HG02973 (cell line): ENCODE results near the gene NLGN1.
"Not testable (repeated sequence)": the region's sequence is repeated elsewhere in the genome, so short reads cannot be mapped to it uniquely, and the experiment has no call there.

ENCODE experiments used
- ATAC-seq: cut with Tn5 transposase; IDR thresholded peaks from one replicate; pipeline ENCODE4 v1.9.1; 2021; ENCODE audit warnings: moderate library complexity; ENCODE audit not compliant: unreplicated experiment

Gene NLGN1

DNA sequence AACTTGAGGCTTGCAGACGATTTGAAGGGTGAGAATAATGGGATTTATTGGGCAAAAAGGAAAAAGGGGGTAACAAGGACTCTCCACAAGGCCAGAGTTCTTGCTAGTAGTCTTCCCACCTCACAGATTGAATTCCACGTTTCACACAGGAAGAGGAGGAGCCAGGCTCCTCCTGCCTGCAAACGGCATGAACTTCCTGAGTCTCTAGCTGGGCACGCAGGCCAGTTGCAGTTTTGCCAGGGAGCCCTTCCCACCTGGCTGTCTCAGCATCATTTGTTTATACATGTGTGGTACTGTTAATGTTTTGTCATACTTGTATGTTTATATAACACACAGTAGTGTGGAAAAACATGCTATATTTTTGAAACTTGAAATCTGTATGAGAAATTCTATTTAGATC is 155.0 kb downstream of the NLGN1 start:
- no peak for ATAC-seq

DNA sequence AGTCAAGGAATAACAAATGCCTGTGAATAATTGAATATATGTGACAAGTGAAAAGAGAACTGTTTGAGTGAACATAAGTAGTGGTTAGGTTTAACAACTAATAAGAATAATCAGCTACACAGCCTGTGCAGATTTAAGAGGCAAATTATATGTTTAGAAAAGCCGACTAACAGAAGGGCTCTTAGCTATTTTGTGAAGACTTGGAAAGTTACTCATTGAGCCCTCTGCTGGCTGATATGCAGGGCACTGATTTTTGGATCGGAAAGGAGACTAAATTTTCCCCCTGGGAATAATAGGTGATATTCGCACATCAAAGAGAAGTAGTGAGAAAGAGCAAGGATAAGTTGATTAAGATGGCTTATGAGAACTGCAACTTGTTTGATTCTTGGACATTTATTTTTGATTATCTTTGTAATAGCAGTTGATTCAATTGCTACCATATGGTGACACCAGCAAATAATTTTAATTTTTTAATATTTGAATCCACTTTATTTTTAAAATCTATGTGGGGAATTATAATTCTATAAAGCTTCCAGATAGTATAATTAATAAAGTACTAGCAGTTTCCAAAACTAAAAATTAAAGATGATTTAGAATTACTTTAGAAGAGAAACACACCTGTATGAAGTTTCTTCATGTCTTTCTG is 156.2 kb downstream of the NLGN1 start:
- no peak for ATAC-seq

- ATAC-seq, result no peak
Observed at GRCh38 chr3:173556546-173556945, 159.0 kb downstream of the NLGN1 start.

- no peak for ATAC-seq
Observed at GRCh38 chr3:173567997-173568396, 170.5 kb downstream of the NLGN1 start.

DNA sequence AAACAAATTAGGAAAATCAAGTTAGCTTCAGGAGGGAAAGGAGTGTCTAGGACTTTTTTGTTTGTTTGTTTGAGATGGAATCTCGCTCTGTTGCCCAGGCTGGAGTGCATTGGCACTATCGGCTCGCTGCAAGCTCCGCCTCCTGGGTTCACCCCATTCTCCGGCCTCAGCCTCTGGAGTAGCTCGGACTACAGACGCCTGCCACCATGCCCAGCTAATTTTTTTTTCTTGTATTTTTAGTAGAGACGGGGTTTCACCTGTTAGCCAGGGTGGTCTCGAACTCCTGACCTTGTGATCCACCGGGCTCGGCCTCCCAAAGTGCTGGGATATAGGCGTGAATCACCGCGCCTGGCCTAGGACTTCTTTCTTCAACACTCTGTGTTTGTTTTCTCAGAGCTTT is 171.1 kb downstream of the NLGN1 start:
- ATAC-seq, result no peak

GRCh38 chr3:173583496-173583895 is 186.0 kb downstream of the NLGN1 start:
- no peak for ATAC-seq

GRCh38 chr3:173584093-173584837 is 186.7 kb downstream of the NLGN1 start:
- no peak for ATAC-seq

DNA sequence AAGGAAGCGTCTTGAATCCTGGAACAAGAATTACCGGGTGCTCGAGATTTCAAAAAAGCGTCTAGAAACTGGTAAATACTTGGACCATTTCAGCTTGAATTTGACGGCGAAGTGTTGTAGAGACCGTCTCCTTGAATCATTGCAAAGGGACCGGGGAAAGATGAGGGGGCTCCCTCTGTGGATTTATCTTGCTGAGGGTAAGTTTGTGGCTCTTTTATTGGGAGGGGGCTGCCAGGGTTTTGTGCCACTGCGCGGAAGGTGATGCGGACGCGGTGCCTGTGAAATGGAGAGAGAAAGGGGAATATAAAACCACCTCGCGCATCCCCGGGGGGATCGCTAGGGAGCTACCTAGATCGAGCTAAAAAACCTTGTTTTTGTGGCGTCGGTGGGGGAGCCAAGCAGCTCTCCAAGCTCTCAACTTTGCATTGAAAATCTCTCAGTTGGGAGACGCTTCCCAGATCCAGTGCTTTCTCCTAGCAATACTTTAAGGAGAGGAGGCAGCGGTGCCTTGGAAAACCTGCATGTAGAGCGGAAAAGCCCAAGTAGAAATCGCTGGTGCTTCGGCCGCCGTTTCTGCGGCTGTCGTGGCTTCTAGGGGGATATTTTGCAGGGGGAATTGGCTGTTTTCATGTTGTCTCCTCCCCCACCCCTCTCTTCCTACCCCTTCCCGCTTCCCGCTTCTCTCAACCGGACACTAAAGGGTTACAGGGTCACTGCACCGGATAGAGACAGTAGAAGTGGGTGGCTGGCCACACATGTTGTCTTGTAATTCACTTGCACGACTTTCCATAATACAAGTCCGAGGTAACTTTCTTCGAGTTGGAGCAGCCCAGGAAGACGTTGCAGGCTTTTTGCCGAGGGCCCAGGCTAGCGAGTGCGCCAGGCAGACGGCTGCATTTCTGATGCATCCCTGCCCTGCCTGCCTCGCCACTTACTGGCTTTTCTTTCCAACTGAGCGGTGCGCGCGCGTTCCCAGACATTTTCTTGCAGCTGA is 187.6 kb downstream of the NLGN1 start:
- ATAC-seq, result no peak

DNA sequence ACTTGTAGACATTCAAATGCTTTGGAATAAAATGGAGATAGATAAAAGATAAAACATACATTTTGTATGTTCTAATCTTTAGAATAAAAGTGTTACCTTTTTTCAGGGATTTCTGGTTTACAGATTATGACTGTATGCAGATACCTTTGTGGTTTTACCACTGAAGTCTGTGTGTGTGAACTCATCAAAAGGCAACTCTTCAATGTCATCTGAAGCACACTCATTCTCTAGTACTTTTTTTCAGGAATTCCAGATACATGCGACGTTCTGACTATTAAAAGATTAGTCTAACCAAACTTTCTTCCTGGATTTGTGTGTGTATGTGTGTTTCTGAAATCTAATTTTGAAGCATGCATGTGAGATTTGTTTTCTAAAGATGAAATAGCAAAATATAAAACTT is 188.6 kb downstream of the NLGN1 start:
- no peak for ATAC-seq

DNA sequence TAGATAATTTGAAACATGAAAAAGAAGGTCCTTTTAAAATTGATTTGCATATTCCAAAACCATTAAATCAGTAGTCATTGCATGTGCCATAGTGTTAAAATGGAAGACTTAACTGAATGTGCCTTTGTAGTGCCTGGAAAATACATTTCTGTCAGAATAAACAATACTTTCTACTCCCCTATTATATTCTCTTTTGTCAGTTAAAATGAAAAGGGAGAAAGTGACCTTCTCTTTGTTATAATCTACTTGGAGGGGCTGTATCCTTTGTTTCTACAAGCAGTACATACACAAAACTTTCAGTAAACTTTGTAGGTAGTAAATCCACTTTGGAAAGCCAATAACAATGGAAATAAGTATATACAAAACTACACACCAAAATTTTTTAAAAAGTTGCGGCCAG is 189.5 kb downstream of the NLGN1 start:
- ATAC-seq, result no peak

GRCh38 chr3:173588556-173588955 is 191.0 kb downstream of the NLGN1 start:
- no peak for ATAC-seq

GRCh38 chr3:173589116-173589515 is 191.6 kb downstream of the NLGN1 start:
- no peak for ATAC-seq

DNA sequence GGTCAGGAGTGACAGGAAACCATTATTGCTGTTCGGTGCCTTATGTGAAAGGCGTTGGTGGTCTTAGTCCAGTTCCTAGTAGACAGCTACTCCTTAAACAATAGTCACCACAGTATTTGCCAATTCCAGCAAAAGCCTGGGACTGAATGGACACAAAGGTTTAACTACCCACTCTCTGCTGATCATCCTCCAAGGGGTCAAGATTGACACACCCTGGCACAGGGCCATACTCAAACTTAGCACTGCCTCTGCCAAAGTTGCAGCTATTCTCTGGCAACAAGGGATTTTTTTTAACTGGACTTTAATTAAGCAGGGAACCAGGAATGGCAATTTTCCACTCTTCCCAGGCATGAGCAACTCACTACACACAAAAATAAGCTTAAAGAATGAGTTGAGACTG is 193.9 kb downstream of the NLGN1 start:
- ATAC-seq, result no peak

- not testable (repeated sequence) for ATAC-seq
Observed at GRCh38 chr3:173594881-173595280, 197.3 kb downstream of the NLGN1 start.

- ATAC-seq, result no peak
Observed at GRCh38 chr3:173599673-173600072, 202.1 kb downstream of the NLGN1 start.

GRCh38 chr3:173614522-173614921 is 217.0 kb downstream of the NLGN1 start:
- no peak for ATAC-seq

DNA sequence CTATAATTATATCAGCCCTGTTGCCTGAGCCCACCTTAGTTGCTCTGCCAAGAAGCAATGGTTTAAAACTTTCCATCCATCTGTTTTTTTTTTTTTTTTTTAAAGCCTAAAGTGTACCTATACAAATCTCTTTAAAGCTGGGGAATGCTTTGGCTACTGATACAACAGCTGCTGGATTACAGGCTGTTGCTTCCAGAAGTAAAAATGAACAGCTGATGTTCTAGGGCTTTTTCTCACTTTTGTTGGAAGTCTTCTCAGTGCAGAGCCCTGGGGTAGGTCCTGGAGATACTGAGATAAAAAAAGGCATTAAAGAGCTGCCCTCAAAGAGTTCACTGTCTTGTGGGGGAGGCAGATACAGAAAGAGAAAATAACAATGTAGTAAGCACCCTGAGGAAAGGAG is 218.1 kb downstream of the NLGN1 start:
- ATAC-seq, result no peak

DNA sequence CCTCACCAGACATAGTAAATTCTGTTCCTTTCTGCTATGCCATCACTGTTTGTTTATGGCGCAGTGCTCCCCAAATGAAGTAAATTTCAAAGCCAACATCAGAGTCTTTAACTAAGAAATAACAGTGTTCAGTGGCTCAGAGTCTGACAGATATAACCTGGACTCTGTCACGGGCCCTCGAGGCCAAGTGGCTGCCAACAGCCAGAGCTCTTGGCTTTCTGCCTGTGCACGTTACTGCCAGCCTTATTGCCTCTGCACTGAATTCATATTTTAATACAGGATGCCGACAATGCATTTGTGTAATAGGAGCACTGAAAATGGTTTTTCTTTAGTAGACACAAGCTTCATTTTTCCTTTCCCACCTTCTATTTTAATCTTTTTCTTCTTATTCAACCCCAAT is 219.9 kb downstream of the NLGN1 start:
- ATAC-seq, result no peak

GRCh38 chr3:173618148-173618547 is 220.6 kb downstream of the NLGN1 start:
- no peak for ATAC-seq

DNA sequence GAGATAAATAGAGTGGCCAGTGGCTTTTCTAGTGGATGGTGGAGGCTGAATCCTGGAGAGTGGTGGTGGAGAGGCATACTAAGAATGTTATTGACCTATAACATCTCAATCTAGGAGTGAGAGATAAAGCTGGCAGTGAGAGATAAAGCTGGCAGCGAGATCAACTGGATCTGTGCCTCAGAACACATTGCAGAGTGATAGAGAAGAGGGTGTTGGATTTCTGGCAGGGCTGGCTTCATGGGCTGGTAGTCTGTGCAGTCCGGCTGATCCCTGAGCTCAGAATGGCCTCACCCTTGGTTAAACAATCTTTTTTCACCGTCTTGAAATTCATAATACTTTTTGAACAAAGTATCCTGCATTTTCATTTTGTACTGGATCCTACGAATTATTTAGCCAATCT is 221.2 kb downstream of the NLGN1 start:
- no peak for ATAC-seq

DNA sequence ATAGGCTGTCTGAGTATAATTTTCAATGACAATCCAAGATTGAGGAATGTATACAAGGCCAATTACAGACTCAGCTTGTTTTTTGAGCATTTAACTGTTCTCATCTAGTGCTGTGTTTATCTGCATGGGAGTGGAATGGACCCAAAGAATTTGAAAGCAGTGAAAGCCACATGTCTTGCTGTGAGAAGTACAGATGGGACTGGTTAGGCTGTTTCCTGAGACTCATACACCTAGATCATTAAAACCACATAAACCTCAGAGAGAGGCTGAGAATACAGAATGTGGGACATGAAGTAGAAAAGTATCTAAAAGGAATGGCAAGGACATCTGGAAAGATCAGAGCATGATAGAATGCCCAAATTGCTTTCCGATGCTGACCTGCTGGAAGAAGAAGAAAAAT is 224.6 kb downstream of the NLGN1 start:
- ATAC-seq, result no peak

DNA sequence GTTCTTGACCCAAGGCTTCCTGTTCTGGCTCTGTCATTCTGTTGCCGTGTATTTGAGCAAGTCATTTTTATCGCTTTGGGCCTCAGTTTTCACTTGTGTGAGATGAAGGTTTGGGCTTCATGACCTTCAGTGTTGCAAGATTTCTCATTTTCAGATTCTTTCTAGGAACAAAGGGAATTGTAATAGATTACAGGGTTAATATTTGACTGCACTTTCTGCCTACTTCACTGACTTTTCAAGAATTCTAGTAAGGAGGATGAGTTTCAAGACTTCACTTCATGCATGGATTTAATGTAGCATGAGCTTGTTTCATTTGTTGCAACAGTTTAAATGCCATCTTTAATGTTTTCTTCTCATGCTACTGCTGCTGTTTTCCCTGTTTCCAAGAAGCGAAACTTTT is 226.5 kb downstream of the NLGN1 start:
- ATAC-seq, result no peak
